GM23338 (cell line): Measurements from ENCODE around the gene LRMDA.

ENCODE experiments used
- CREB1 ChIP-seq: fragments of 250-450 bp; sonication (Bioruptor Pico); IDR thresholded peaks from 2 replicates; pipeline ENCODE4 v1.5.0; 2020; ENCODE audit warnings: low read depth, mild to moderate bottlenecking, moderate library complexity
- ETS1 ChIP-seq: IDR thresholded peaks from 2 replicates; pipeline ENCODE4 v1.6.1; 2016; ENCODE audit warnings: antibody characterized with exemption
- EZH2 ChIP-seq: fragments of 200-600 bp; sonication (generic); IDR thresholded peaks from one replicate; pipeline ENCODE4 v1.8.0; 2017; ENCODE audit warnings: antibody characterized with exemption, mild to moderate bottlenecking, low read depth; ENCODE audit not compliant: unreplicated experiment
- EZH2phosphoT487 ChIP-seq: fragments of 200-600 bp; sonication (generic); IDR thresholded peaks from one replicate; pipeline ENCODE4 v1.8.1; 2018; ENCODE audit warnings: antibody characterized with exemption; ENCODE audit not compliant: unreplicated experiment
- NANOG ChIP-seq: IDR thresholded peaks from 2 replicates; pipeline ENCODE4 v1.6.1; 2016; ENCODE audit warnings: antibody characterized with exemption, borderline replicate concordance
- POLR2AphosphoS5 ChIP-seq: IDR thresholded peaks from 2 replicates; pipeline ENCODE4 v1.6.1; 2016; ENCODE audit warnings: antibody characterized with exemption, low read depth
- ZNF331 ChIP-seq: fragments of 250-450 bp; sonication (Bioruptor Pico); IDR thresholded peaks from 2 replicates; pipeline ENCODE4 v1.5.0; 2020; ENCODE audit warnings: low read depth, mild to moderate bottlenecking, moderate library complexity
- TF ChIP-seq, protein P1 (sequence below), 2 experiments: fragments of 200-600 bp in 1 of 2; sonication (generic) in 1 of 2; conservative IDR thresholded peaks; 2 replicates each; pipeline versions ENCODE4 v1.5.1 to v1.6.1; 2016 to 2017; ENCODE audit warnings: antibody characterized with exemption in 2 of 2, low read depth in 2 of 2, mild to moderate bottlenecking in 2 of 2, moderate library complexity in 1 of 2
- TF ChIP-seq, protein P2 (sequence below): IDR thresholded peaks from one replicate; pipeline ENCODE4 v1.6.1; 2018; ENCODE audit warnings: antibody characterized with exemption; ENCODE audit not compliant: unreplicated experiment

DNA sequence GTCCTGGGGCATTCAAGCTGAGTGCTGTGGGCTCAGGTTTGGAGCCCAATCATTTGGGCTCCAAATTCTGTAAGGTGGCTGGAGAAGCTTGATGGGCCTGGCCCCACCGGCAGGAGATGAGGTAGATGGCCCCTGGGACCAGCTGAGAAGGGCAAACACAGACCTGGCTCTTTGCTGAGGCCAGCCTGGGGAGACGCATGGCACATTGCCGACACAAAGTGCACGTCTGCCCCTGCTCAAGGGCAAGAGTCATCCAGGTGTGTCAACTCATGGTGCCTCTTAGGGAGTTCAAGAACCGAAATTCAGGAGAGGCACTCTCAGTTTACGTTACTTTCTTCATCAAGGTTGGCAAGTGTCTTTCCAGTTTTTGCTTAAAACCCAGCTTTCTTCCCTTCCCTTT, 227.5 kb downstream of the LRMDA start:
- TF ChIP-seq, protein P1, sequence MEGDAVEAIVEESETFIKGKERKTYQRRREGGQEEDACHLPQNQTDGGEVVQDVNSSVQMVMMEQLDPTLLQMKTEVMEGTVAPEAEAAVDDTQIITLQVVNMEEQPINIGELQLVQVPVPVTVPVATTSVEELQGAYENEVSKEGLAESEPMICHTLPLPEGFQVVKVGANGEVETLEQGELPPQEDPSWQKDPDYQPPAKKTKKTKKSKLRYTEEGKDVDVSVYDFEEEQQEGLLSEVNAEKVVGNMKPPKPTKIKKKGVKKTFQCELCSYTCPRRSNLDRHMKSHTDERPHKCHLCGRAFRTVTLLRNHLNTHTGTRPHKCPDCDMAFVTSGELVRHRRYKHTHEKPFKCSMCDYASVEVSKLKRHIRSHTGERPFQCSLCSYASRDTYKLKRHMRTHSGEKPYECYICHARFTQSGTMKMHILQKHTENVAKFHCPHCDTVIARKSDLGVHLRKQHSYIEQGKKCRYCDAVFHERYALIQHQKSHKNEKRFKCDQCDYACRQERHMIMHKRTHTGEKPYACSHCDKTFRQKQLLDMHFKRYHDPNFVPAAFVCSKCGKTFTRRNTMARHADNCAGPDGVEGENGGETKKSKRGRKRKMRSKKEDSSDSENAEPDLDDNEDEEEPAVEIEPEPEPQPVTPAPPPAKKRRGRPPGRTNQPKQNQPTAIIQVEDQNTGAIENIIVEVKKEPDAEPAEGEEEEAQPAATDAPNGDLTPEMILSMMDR (conservative IDR thresholded peaks at IDR 0.05; ENCODE audit: low read depth in 2 of 2), result no peak
- TF ChIP-seq EZH2 (no peak), EZH2phosphoT487 (no peak), POLR2AphosphoS5 (no peak), NANOG (no peak), CREB1 (no peak), ZNF331 (CRISPR knock-in tag) (no peak), ETS1 (no peak)
- TF ChIP-seq, protein P2, sequence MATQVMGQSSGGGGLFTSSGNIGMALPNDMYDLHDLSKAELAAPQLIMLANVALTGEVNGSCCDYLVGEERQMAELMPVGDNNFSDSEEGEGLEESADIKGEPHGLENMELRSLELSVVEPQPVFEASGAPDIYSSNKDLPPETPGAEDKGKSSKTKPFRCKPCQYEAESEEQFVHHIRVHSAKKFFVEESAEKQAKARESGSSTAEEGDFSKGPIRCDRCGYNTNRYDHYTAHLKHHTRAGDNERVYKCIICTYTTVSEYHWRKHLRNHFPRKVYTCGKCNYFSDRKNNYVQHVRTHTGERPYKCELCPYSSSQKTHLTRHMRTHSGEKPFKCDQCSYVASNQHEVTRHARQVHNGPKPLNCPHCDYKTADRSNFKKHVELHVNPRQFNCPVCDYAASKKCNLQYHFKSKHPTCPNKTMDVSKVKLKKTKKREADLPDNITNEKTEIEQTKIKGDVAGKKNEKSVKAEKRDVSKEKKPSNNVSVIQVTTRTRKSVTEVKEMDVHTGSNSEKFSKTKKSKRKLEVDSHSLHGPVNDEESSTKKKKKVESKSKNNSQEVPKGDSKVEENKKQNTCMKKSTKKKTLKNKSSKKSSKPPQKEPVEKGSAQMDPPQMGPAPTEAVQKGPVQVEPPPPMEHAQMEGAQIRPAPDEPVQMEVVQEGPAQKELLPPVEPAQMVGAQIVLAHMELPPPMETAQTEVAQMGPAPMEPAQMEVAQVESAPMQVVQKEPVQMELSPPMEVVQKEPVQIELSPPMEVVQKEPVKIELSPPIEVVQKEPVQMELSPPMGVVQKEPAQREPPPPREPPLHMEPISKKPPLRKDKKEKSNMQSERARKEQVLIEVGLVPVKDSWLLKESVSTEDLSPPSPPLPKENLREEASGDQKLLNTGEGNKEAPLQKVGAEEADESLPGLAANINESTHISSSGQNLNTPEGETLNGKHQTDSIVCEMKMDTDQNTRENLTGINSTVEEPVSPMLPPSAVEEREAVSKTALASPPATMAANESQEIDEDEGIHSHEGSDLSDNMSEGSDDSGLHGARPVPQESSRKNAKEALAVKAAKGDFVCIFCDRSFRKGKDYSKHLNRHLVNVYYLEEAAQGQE, result no peak
